Mesothelial cell of epicardium (in vitro differentiated cells): ENCODE measurements around the gene HEBP2. TPM values are rescaled to one million over a fixed set of nuclear protein-coding genes. Genes with fewer than 3 reads are reported as not detected.

ENCODE experiments used
- DNase-seq, 2 experiments: peaks; one replicate each; pipeline ENCODE4 v3.0.0; 2021; ENCODE audit warnings: low spot score in 2 of 2; ENCODE audit not compliant: unreplicated experiment in 2 of 2
- H3K27ac Mint-ChIP-seq: 2 replicates; pipeline ENCODE4 v1.8.0; 2021; ENCODE audit warnings: mixed read lengths
- H3K27me3 Mint-ChIP-seq: 2 replicates; pipeline ENCODE4 v1.8.0; 2021; ENCODE audit warnings: low read depth, mixed read lengths
- H3K36me3 Mint-ChIP-seq: 2 replicates; pipeline ENCODE4 v1.8.0; 2021; ENCODE audit warnings: mixed read lengths
- H3K4me1 Mint-ChIP-seq: 2 replicates; pipeline ENCODE4 v1.8.0; 2021; ENCODE audit warnings: mixed read lengths
- H3K4me3 Mint-ChIP-seq: 2 replicates; pipeline ENCODE4 v1.8.0; 2021; ENCODE audit warnings: mild to moderate bottlenecking, moderate library complexity, mixed read lengths
- H3K9me3 Mint-ChIP-seq: 2 replicates; pipeline ENCODE4 v1.8.0; 2021; ENCODE audit warnings: mixed read lengths
- CTCF ChIP-seq: fragments of 200-600 bp; sonication (generic); IDR thresholded peaks from one replicate; pipeline ENCODE4 v1.5.0; 2021; ENCODE audit warnings: antibody characterized with exemption; ENCODE audit not compliant: unreplicated experiment
- total RNA-seq: library from RNA; stranded (reverse); gene quantifications from 3 replicates; pipeline ENCODE4 v1.2.1, GENCODE V29; 2021

HEBP2 gene
- total RNA-seq, 1 donor from 2014 or later = 53.7 TPM

- TF ChIP-seq CTCF = no peak
- Mint-ChIP-seq H3K36me3 (peaks cover 65% of the 10 kb centered on the region), H3K27ac (no peak overlapping the region), H3K27me3 (no peaks in the 10 kb centered on the region), H3K4me1 (peaks cover 11% of the 10 kb centered on the region), H3K9me3 (no peaks in the 10 kb centered on the region), H3K4me3 (no peak overlapping the region)
- no peak for DNase-seq
Observed at GRCh38 chr6:138410048-138410735, 6.2 kb downstream of the HEBP2 start.

GRCh38 chr6:138410972-138411880 is 7.2 kb downstream of the HEBP2 start:
- no peak for DNase-seq
- TF ChIP-seq CTCF = no peak
- H3K9me3 Mint-ChIP-seq = no peaks in the 10 kb centered on the region
- H3K27me3 Mint-ChIP-seq = no peaks in the 10 kb centered on the region
- no peak overlapping the region for H3K27ac Mint-ChIP-seq
- no peak overlapping the region for H3K4me3 Mint-ChIP-seq
- peaks cover 2% of the 10 kb centered on the region for H3K4me1 Mint-ChIP-seq
- H3K36me3 Mint-ChIP-seq = peaks cover 63% of the 10 kb centered on the region

GRCh38 chr6:138415125-138415524 is 11.1 kb downstream of the HEBP2 start:
- no peak overlapping the region for H3K27ac Mint-ChIP-seq
- no peaks in the 10 kb centered on the region for H3K4me1 Mint-ChIP-seq
- no peak for TF ChIP-seq CTCF
- peaks cover 60% of the 10 kb centered on the region for H3K36me3 Mint-ChIP-seq
- H3K4me3 Mint-ChIP-seq = no peak overlapping the region
- H3K9me3 Mint-ChIP-seq = peaks cover 16% of the 10 kb centered on the region
- no peaks in the 10 kb centered on the region for H3K27me3 Mint-ChIP-seq
- no peak for DNase-seq

GRCh38 chr6:138416206-138416605 is 12.2 kb downstream of the HEBP2 start:
- H3K9me3 Mint-ChIP-seq = peaks cover 16% of the 10 kb centered on the region
- no peaks in the 10 kb centered on the region for H3K27me3 Mint-ChIP-seq
- DNase-seq = no peak
- TF ChIP-seq CTCF = no peak
- no peak overlapping the region for H3K4me3 Mint-ChIP-seq
- no peak overlapping the region for H3K27ac Mint-ChIP-seq
- H3K4me1 Mint-ChIP-seq = no peaks in the 10 kb centered on the region
- H3K36me3 Mint-ChIP-seq = peaks cover 61% of the 10 kb centered on the region

- Mint-ChIP-seq H3K4me1 (no peaks in the 10 kb centered on the region), H3K9me3 (peaks cover 16% of the 10 kb centered on the region), H3K4me3 (no peak overlapping the region), H3K27me3 (no peaks in the 10 kb centered on the region), H3K36me3 (peaks cover 63% of the 10 kb centered on the region), H3K27ac (no peak overlapping the region)
- TF ChIP-seq CTCF = no peak
- DNase-seq = no peak
Observed at GRCh38 chr6:138417493-138418117, 13.6 kb downstream of the HEBP2 start.
